ENCODE results near the gene WDR35.
A peak's percentile ranks its signal among the peaks of the same experiment; 100 is the strongest.

Gene WDR35

GRCh38 chr2:19989667-19990415, at the start of gene WDR35:
Gene WDR35, minus strand, starts transcription at chr2:19990105. Its CDS starts 90 bp downstream, at chr2:19990015.
- peak; percentile 99 for DNase-seq (ENCODE audit: low spot score)
- FAIRE-seq, result peak; percentile 97

DNA sequence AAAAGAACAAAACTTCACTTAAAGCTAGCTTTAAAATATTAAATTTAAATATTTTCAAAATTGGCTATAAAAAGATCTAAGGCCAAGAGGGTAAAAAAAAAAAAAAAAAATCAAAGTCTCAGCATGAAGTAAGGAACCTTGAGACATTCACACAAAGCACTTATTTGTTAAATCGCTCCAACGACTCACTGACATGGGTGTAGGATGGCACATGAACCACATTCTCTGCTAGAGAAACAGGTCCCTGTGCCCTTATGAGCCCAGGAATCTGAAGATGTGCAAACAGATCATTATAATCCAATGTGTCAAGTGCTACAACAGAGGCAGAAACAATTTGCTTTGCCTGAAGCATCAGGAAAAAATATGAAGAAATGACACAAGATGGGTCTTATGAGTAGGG, 47.8 kb upstream of the WDR35 start:
- DNase-seq (ENCODE audit: low spot score) (no peak), FAIRE-seq (no peak)

GRCh38 chr2:20035955-20036666, 46.2 kb upstream of the WDR35 start:
- no peak for DNase-seq (ENCODE audit: low spot score)
- FAIRE-seq, result no peak

GRCh38 chr2:20034821-20035220, 44.9 kb upstream of the WDR35 start:
- DNase-seq (ENCODE audit: low spot score), result no peak
- no peak for FAIRE-seq

DNA sequence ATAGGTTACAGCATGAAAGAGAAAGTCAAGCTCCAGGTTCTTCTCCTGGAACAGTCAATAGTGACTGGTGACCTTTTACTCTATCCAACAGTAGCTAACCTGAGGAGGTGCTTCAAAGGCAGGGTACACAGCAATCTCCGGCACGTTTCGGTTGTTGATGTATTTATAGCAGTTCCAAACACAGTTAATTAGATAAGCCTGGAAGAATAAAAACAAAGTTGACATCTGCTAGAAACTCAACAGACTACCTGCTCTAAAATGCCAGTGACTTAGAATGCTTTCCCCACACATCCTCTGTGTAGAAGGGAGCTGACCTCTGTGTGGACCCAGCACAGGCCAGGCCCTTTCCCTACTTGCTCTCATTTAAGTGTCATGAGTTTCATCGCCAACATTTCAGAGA, 44.3 kb upstream of the WDR35 start:
- no peak for DNase-seq (ENCODE audit: low spot score)
- no peak for FAIRE-seq

GRCh38 chr2:20033322-20033721, 43.4 kb upstream of the WDR35 start:
- FAIRE-seq, result no peak
- DNase-seq (ENCODE audit: low spot score), result no peak

DNA sequence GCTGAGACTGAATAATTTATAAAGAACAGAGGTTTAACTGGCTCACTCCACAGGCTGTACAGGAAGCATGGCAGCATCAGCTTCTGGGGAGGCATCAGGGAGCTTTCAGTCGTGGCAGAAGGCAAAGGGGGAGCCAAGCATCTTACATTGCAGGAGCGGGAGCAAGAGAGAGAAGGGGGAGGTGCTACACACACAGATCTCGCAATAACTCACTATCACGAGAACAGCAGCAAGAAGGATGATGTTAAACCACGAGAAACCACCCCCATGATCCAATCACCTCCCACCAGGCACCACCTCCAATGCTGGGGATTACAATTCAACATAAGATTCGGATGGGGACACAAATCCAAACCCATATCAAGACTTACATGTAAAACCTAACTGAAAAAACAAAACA, 40.3 kb upstream of the WDR35 start:
- FAIRE-seq (no peak), DNase-seq (ENCODE audit: low spot score) (no peak)

- FAIRE-seq (no peak), DNase-seq (ENCODE audit: low spot score) (no peak)
Measured at GRCh38 chr2:20027705-20028434, 38.0 kb upstream of the WDR35 start.

DNA sequence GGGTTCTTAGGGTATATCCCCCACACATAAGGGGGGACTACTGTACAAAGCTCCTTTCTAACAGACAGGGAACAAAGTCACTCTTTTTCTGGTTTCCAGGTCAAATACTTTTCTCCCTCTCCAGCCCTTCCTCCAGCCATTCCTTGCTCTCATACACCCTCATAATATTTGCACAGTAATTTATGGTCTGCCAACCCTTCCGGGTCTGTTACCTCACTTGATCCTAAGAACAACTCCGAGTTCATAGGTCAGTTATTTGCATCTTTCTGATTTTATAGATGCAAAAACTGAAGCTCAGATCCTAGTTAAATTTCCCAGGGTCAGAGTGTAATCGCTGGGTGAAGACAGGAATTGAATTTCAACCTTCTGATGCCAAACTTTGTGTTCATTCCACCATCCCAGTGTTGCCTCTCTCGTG, 37.4 kb upstream of the WDR35 start:
- FAIRE-seq (no peak), DNase-seq (ENCODE audit: low spot score) (no peak)

DNA sequence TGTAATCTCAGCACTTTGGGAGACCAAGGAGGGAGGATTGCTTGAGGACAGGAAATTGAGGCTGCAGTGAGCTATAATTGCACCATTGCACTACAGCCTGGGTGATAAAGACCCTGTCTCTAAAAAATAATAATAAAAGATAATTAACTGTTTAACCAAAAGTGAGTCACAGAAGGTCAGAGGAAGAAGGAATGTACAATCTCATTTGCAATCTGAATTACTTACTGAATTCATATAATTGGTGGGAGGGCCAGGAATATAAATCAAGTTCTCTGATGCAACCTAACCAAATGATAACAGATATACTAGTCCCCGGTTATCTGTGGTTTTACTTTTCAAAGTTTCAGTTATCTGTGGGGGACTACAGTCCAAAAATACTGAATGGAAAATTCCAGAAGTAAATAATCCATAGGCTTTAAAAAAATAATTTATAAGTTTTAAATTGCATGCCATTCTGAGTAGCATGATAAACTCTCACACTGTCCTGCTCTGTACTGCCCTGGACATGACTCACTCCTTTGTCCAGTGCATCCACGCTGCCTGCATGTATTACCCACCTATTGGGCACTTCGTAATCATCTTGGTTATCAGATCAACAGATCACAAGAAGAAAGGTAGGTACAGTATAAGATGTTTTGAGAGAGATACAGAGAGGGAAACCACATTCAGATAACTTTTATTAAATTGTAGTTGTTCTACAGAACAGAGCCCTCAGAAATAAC, 35.3 kb upstream of the WDR35 start:
- DNase-seq (ENCODE audit: low spot score) (no peak), FAIRE-seq (no peak)

- DNase-seq (ENCODE audit: low spot score) (no peak), FAIRE-seq (no peak)
Measured at GRCh38 chr2:20023688-20024087, 33.8 kb upstream of the WDR35 start.

GRCh38 chr2:20021405-20022009, 31.6 kb upstream of the WDR35 start:
- FAIRE-seq, result no peak
- no peak for DNase-seq (ENCODE audit: low spot score)

GRCh38 chr2:20019747-20020146, 29.8 kb upstream of the WDR35 start:
- FAIRE-seq (no peak), DNase-seq (ENCODE audit: low spot score) (no peak)

GRCh38 chr2:20018601-20019152, 28.8 kb upstream of the WDR35 start:
- DNase-seq (ENCODE audit: low spot score) (no peak), FAIRE-seq (no peak)

DNA sequence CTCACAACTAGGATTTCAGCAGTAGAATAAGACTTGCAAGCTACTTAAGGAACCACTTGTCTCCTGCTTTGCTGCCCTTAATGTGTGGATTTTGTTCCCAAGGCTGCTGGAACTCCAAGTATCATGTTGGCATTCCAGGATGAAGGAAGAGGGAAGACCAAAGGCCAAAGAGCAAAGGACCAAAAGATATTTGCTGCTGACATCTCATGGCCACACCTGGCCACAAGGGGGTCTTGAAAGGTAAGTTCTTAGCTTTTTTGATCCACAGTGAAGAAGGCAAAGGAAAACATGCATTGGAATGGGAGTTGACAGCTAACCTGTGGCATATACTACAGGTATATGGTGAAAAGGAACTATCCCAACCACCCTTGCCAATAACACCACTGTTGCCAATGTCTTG, 26.4 kb upstream of the WDR35 start:
- DNase-seq (ENCODE audit: low spot score), result no peak
- FAIRE-seq, result no peak

DNA sequence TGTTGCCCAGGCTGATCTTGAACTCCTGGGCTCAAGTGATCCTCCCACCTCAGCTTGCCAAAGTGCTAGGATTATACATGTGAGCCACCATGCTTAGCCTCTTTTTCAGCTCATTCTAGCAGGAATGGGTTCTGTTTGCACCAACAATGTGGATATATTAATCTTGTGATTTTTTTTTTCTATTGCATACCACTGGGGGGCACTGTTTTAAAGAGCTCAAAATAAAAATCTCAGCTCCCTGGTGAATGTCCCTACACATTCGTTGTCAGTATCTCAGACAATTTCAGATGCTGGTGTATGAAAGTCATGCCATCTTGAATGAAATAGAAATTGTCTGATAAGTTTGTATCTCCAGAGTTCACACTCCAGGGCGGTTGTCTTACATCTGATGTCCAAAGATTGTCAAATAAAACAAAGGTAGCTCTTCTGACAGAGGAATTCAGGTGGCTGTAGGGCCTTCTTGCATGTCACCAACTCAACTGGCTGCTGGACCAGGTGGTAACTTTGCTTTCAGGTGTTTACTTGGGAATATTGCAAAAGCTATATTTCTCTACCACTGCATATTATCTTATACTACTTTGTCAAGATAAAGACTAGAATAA, 25.7 kb upstream of the WDR35 start:
- DNase-seq (ENCODE audit: low spot score) (peak; percentile 59), FAIRE-seq (no peak)

GRCh38 chr2:20013126-20013849, 23.4 kb upstream of the WDR35 start:
- FAIRE-seq, result no peak
- DNase-seq (ENCODE audit: low spot score), result no peak

- FAIRE-seq (no peak), DNase-seq (ENCODE audit: low spot score) (peak; percentile 82)
Measured at GRCh38 chr2:20012282-20013125, 22.6 kb upstream of the WDR35 start, which contains the start of gene MATN3. Gene MATN3, minus strand, starts transcription at chr2:20012668. Its CDS starts 37 bp downstream, at chr2:20012631.

DNA sequence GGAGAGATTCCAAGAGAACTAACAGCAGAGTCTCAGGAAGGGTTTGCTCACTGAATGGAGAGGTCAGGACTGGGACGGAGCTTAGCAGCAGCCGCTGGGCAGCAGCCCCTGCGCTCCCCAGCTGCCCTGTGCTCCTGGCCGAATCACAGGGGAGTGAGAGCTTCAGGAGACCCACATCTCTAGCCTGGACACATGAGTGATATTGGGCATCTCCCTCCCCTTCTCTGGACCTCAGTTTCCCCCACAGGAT, 22.1 kb upstream of the WDR35 start:
- DNase-seq (ENCODE audit: low spot score) (peak; percentile 29), FAIRE-seq (no peak)
